HG02588 (cell line): Measurements from ENCODE around the gene FARS2.

ENCODE experiments used
- ATAC-seq: cut with Tn5 transposase; IDR thresholded peaks from one replicate; pipeline ENCODE4 v1.9.1; 2021; ENCODE audit warnings: mild to moderate bottlenecking, moderate library complexity; ENCODE audit not compliant: unreplicated experiment

FARS2 gene

DNA sequence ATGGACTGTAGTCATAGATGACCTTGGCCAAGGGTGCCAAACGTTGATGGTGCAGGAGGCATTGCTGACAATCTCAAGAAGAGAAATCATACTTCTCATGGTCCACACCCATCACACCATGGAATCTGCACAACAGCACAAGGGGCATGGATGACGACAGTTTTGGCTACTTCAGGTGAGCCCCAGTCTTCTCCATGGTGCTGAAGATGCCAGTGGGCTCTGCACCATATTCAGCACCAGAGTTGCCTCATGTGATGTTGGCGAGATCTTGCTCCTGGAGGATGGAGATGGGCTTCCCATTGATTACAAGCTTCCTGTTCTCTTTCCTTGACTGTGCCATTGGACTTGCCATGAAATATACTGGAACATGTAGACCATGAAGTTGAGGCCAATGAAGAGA is 556.6 kb downstream of the FARS2 start:
- ATAC-seq, result no peak

DNA sequence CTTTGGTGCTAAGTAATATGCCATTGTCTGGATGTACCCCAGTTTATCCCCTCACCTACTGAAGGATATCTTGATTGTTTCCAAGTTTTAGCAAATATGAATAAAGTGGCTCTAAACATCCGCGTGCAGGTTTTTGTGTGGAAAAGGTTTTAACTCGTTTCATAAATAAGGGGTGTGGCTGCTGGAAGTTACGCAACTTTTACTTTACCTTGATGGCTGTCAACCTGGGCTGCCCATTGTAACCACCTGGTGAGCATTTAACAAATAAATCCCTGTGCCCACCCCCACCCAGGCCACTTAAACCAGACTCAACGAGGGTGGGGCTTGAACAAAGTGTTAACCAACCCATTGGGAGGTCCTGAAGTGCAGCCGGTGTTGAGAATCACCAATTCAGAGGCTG is 557.6 kb downstream of the FARS2 start:
- no peak for ATAC-seq
